Measurements from ENCODE around the gene CEP128. TPM values are rescaled to one million over a fixed set of nuclear protein-coding genes. Genes with fewer than 3 reads are reported as not detected.

CEP128 gene
- total RNA-seq, 1 experiment from 2014 or later = 16.7 TPM

- peaks cover 19% of the 10 kb centered on the region for H3K27me3 Mint-ChIP-seq (ENCODE audit: insufficient read depth, unreplicated experiment)
- TF ChIP-seq CTCF (IDR thresholded peaks at IDR 0.05; ENCODE audit: insufficient read depth in 1 of 2, low read depth in 1 of 2, low read length in 1 of 2, severe bottlenecking in 1 of 2, unreplicated experiment in 1 of 2) = no peak
- peaks cover 4% of the 10 kb centered on the region for H3K27me3 ChIP-seq (replicated peaks; ENCODE audit: control insufficient read depth, insufficient read depth, low read length)
- no peaks in the 10 kb centered on the region for H3K36me3 ChIP-seq (ENCODE audit: control insufficient read depth, insufficient read depth, low read length)
- H3K4me1 Mint-ChIP-seq (ENCODE audit: low read depth, unreplicated experiment) = no peaks in the 10 kb centered on the region
- no TSS peak for BruUV-seq (replicated peaks)
- intact Hi-C loops (cut with micrococcal nuclease; ENCODE audit: unreplicated experiment) = loop anchor here (10.0 kb wide), 1 partner anchor 508 kb away; no protein-coding TSS in a partner anchor
- no peaks in the 10 kb centered on the region for H3K9me3 Mint-ChIP-seq (ENCODE audit: unreplicated experiment)
- H3K4me3 ChIP-seq (ENCODE audit: low read depth, low read length) = no peak overlapping the region
- POLR2A ChIA-PET = no interaction called here
- 0 out of 2 replicates have a peak, but pooled peaks cover 4% of the 10 kb centered on the region for H3K4me1 ChIP-seq
- H3K36me3 Mint-ChIP-seq (ENCODE audit: insufficient read depth, unreplicated experiment) = peaks cover 5% of the 10 kb centered on the region
- CTCF ChIA-PET = interaction anchor here (0.7 kb wide), 1 partner anchor 70 kb away, joined by 3 read pairs; no protein-coding TSS in a partner anchor
- DNase-seq = no peak
- no peaks in the 10 kb centered on the region for H3K9me3 ChIP-seq
- H3K27ac Mint-ChIP-seq (ENCODE audit: unreplicated experiment) = no peak overlapping the region
- H3K4me3 Mint-ChIP-seq (ENCODE audit: unreplicated experiment) = no peak overlapping the region
Observed at GRCh38 chr14:80956922-80957321, 15.4 kb upstream of the CEP128 start.

- no peak overlapping the region for H3K27ac Mint-ChIP-seq (ENCODE audit: unreplicated experiment)
- no peak overlapping the region for H3K4me3 Mint-ChIP-seq (ENCODE audit: unreplicated experiment)
- H3K4me3 ChIP-seq (ENCODE audit: low read depth, low read length) = no peak overlapping the region
- no peaks in the 10 kb centered on the region for H3K9me3 ChIP-seq
- CTCF ChIA-PET = interaction anchor here (1.2 to 2.7 kb wide), 3 partner anchors 15 to 33 kb away, joined by 3 to 36 read pairs (median 3); partner anchors contain the start of gene CEP128
- no peaks in the 10 kb centered on the region for H3K36me3 ChIP-seq (ENCODE audit: control insufficient read depth, insufficient read depth, low read length)
- H3K4me1 ChIP-seq = 0 out of 2 replicates have a peak, but pooled peaks cover 4% of the 10 kb centered on the region
- TF ChIP-seq CTCF (IDR thresholded peaks at IDR 0.05; ENCODE audit: insufficient read depth in 1 of 2, low read depth in 1 of 2, low read length in 1 of 2, severe bottlenecking in 1 of 2, unreplicated experiment in 1 of 2) = no peak
- H3K27me3 Mint-ChIP-seq (ENCODE audit: insufficient read depth, unreplicated experiment) = peaks cover 22% of the 10 kb centered on the region
- peaks cover 5% of the 10 kb centered on the region for H3K36me3 Mint-ChIP-seq (ENCODE audit: insufficient read depth, unreplicated experiment)
- BruUV-seq (replicated peaks) = no TSS peak
- H3K27me3 ChIP-seq (replicated peaks; ENCODE audit: control insufficient read depth, insufficient read depth, low read length) = peaks cover 4% of the 10 kb centered on the region
- POLR2A ChIA-PET = no interaction called here
- intact Hi-C loops (cut with micrococcal nuclease; ENCODE audit: unreplicated experiment) = loop anchor here (10.0 kb wide), 1 partner anchor 509 kb away; no protein-coding TSS in a partner anchor
- H3K4me1 Mint-ChIP-seq (ENCODE audit: low read depth, unreplicated experiment) = no peaks in the 10 kb centered on the region
- no peaks in the 10 kb centered on the region for H3K9me3 Mint-ChIP-seq (ENCODE audit: unreplicated experiment)
- DNase-seq = no peak
Observed at GRCh38 chr14:80956102-80956501, 14.6 kb upstream of the CEP128 start.

- H3K36me3 ChIP-seq (ENCODE audit: control insufficient read depth, insufficient read depth, low read length) = no peaks in the 10 kb centered on the region
- BruUV-seq (replicated peaks) = no TSS peak
- DNase-seq = no peak
- POLR2A ChIA-PET = no interaction called here
- Mint-ChIP-seq H3K4me3 (ENCODE audit: unreplicated experiment) (peak within 1 kb of the TSS; percentile 73), H3K27me3 (ENCODE audit: insufficient read depth, unreplicated experiment) (peaks cover 28% of the 10 kb centered on the region), H3K9me3 (ENCODE audit: unreplicated experiment) (no peaks in the 10 kb centered on the region), H3K36me3 (ENCODE audit: insufficient read depth, unreplicated experiment) (peaks cover 5% of the 10 kb centered on the region), H3K27ac (ENCODE audit: unreplicated experiment) (no peak within 1 kb of the TSS), H3K4me1 (ENCODE audit: low read depth, unreplicated experiment) (no peaks in the 10 kb centered on the region)
- no peak for TF ChIP-seq CTCF (IDR thresholded peaks at IDR 0.05; ENCODE audit: insufficient read depth in 1 of 2, low read depth in 1 of 2, low read length in 1 of 2, severe bottlenecking in 1 of 2, unreplicated experiment in 1 of 2)
- CTCF ChIA-PET = interaction anchor here (0.8 to 2.7 kb wide), 4 partner anchors 14 to 41 kb away, joined by 3 to 36 read pairs (median 4); partner anchors contain the start of gene CEP128
- peaks cover 4% of the 10 kb centered on the region for H3K27me3 ChIP-seq (replicated peaks; ENCODE audit: control insufficient read depth, insufficient read depth, low read length)
- no peaks in the 10 kb centered on the region for H3K9me3 ChIP-seq
- H3K4me1 ChIP-seq = 0 out of 2 replicates have a peak, but pooled peaks cover 4% of the 10 kb centered on the region
- peak within 1 kb of the TSS; percentile 45 for H3K4me3 ChIP-seq (ENCODE audit: low read depth, low read length)
- intact Hi-C loops (cut with micrococcal nuclease; ENCODE audit: unreplicated experiment) = loop anchor here (1.0 to 10.0 kb wide), 2 partner anchors 209 to 509 kb away; no protein-coding TSS in a partner anchor
Observed at GRCh38 chr14:80955416-80955941, 13.9 kb upstream of the CEP128 start, which contains the start of gene TSHR. TSHR (plus strand) TSS chr14:80955621; CDS start chr14:80955681, 60 bp downstream.

Data from Caco-2 (cell line).